Fibroblast of the aortic adventitia (primary cell): ENCODE results near the gene WRNIP1. TPM values are rescaled to one million over a fixed set of nuclear protein-coding genes. Genes with fewer than 3 reads are reported as not detected.

Experiments used
- DNase-seq: peaks from one replicate; pipeline ENCODE4 v3.0.0-alpha.2; 2010; ENCODE audit warnings: low read depth
- H3K4me3 ChIP-seq: 2 replicates; pipeline ENCODE4 v1.5.1; 2011; ENCODE audit warnings: low read depth, mild to moderate bottlenecking, control low read depth, low read length, moderate library complexity
- total RNA-seq: library from RNA; depleted of rRNA; stranded (reverse); fragments of >200 nt; gene quantifications from 2 replicates; pipeline ENCODE4 v1.2.3, GENCODE V29; 2012; ENCODE audit warnings: low replicate concordance
- TF ChIP-seq, protein P1 (sequence below): IDR thresholded peaks from 2 replicates; pipeline ENCODE4 v1.5.1; 2011; ENCODE audit warnings: mild to moderate bottlenecking, low read length, control low read depth, inconsistent platforms; ENCODE audit not compliant: insufficient read depth

The WRNIP1 gene
- total RNA-seq, 1 donor, result 25.8 TPM

DNA sequence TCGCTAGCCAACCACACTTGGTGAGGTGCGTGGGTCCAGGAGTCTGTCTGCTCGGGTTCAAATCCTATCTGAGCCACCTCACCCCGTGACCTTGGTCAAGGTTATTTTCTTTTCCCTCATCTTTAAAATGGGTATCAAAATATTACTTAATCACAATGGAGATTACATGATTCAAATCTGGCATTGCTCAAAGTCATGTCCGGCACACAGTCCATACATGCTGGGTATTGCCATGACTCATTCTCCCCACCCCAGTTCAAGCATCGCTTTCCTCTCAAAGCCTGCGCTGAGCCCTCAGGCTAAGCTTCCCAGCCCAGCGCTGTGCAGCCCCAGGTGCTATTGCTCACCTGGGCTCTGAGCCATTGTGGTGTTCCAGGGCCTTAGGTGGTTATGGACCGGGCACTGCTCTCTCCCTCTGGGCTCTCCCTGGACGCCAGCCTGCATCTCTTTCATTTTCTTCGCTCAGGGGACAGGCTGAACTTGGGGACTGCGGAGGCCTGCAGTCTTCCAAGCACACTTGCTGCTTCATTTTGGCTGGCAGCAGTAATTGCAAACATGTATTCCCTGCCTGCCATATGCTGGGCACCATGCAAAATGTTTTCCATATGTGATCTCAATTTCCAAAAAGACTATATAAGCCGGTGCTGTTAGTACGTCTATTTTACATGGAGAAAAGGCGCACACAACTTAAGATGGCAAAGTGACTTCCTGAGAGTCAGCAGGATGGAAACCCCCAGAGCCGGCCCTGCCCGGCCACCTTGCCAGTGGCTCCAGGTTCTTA, 27.3 kb downstream of the WRNIP1 start:
- DNase-seq, result no peak

GRCh38 chr6:2793534-2794151, 28.4 kb downstream of the WRNIP1 start:
- DNase-seq, result no peak
- TF ChIP-seq, protein P1, sequence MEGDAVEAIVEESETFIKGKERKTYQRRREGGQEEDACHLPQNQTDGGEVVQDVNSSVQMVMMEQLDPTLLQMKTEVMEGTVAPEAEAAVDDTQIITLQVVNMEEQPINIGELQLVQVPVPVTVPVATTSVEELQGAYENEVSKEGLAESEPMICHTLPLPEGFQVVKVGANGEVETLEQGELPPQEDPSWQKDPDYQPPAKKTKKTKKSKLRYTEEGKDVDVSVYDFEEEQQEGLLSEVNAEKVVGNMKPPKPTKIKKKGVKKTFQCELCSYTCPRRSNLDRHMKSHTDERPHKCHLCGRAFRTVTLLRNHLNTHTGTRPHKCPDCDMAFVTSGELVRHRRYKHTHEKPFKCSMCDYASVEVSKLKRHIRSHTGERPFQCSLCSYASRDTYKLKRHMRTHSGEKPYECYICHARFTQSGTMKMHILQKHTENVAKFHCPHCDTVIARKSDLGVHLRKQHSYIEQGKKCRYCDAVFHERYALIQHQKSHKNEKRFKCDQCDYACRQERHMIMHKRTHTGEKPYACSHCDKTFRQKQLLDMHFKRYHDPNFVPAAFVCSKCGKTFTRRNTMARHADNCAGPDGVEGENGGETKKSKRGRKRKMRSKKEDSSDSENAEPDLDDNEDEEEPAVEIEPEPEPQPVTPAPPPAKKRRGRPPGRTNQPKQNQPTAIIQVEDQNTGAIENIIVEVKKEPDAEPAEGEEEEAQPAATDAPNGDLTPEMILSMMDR, result no peak

More for the DNA sequence above, 27.3 kb downstream of the WRNIP1 start:
- H3K4me3 ChIP-seq, result no peak overlapping the region
- TF ChIP-seq, protein P1, result no peak

DNA sequence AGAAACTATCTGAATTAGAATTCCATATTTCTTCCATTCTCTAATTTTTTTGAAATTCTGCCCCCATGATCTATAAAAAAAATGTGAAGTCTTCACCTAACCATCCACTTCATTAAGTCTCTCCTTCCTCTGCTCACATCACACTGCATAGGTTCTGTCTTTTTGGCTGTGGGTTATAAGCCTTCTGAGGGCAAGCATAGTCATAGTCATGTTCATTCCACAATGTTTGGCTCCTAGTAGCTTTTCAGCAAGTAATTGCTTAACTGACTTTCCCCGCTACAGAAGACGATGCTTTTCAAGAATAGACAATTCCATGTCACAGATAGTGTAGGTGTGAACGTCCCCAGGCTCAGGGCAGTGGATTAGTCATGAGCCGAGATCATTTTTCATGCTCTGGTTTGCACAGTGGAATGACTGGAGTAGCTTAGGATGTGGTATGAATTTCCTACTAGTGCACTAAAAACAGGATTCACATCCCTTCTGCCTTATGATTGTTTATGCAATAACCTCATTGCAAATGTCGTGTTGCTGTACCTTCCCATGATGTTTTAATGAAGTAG, 29.1 kb downstream of the WRNIP1 start:
- DNase-seq, result no peak
- TF ChIP-seq, protein P1, result no peak
- no peak overlapping the region for H3K4me3 ChIP-seq

More at GRCh38 chr6:2793534-2794151, 28.4 kb downstream of the WRNIP1 start:
- no peak overlapping the region for H3K4me3 ChIP-seq

DNA sequence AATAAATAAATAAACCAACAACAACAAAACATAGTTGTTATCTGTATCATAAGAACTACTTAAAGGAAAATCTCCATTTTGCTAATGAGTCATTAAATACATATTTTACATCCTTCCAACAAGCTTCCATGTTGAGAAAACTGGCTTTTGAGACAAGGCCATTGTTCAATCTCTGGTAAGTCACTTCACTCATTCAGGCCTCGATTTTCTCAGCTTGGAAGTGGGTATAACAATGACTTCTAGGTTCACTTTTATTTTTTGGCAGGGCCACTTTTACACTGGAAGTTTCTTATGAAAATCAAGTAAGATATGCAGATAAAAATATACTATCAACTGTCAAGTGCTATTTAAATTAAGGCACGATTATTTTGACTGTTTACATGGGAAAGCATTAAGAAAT, 30.0 kb downstream of the WRNIP1 start:
- no peak for DNase-seq
- TF ChIP-seq, protein P1, result no peak
- no peak overlapping the region for H3K4me3 ChIP-seq

DNA sequence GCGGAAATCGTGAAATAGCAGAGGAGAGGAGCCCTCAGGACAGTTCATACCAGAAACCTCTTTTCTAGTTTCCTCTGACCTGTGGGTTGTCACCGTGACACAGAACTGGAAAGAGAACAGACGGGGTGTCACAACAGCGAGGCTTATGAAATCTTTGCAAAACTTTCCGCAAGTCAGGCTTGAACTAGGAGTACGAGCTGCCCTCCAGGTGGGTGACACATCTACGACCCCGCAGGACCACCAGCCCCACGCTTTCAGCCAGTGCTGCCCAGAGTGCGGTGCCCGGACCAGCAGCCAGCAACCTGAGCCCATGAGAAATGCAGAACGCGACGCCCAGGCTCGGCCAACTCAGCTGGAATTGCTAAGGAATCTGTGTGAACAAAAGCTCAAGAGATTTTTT, 30.8 kb downstream of the WRNIP1 start:
- no peak for DNase-seq
- H3K4me3 ChIP-seq, result no peak overlapping the region
- TF ChIP-seq, protein P1, result no peak

GRCh38 chr6:2796861-2797260, 31.7 kb downstream of the WRNIP1 start:
- H3K4me3 ChIP-seq, result no peak overlapping the region
- TF ChIP-seq, protein P1, result no peak
- no peak for DNase-seq
